GM21390 (cell line): ENCODE data around the gene ARNT2.

Experiments used
- ATAC-seq: cut with Tn5 transposase; IDR thresholded peaks from one replicate; pipeline ENCODE4 v1.9.1; 2021; ENCODE audit not compliant: unreplicated experiment

ARNT2 gene

GRCh38 chr15:80569656-80570055 is 165.5 kb downstream of the ARNT2 start:
- ATAC-seq: no peak

DNA sequence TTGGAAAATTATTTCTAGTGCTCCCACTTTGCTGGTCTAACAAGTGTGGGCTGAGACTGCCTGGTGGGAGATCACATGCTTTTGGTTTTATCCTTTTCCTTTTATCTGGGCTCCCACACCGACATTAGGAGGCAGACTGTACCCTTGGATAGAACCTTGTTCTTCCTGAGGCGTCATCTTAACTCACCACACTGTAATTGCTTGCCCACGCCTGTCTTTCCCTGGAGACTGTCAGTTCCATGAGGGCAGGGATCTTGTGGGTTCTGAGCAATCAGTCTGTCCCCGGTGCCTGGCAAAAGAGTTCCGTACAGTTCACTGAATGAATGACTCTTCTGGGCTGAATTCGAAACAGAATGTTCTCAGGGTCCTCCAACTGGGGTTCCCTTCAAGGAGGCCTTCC is 166.4 kb downstream of the ARNT2 start:
- no peak for ATAC-seq

DNA sequence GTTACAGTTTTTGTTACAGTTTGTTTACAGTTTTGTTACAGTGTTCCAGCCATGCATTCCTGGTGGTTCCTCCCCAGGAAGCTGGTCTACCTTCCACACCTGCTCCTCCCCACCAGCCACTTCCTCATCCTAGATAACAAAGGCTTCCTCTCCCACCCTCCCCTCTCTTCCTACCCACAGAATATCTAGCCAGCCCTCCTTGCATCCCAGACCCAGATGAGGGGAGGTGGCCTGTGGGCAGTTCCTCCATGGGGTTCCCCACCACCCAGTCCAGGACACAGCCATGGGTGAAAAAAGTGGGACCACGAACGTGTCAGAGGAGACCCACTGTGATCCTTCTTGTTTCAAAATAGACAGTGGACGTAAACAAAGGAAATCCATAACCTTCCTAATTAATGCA is 168.2 kb downstream of the ARNT2 start:
- no peak for ATAC-seq

DNA sequence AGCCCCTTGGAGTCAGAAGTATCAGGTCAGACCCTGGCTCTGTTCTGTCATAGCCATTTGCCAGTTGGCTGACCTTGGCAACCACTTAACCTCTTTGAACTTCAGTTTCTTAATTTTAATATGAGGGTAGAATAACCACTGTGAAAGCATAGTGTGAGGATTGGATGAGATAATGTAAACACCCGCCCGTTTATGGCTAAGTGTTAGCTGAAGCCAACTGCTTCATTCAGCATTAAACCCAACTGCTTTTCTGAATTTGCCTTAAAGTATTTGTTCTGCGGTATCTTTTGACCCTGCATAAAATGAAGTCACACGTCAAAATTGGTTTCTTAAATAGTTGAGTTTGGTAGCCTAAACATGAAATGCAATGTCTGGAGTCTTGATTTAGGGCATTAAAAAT is 169.4 kb downstream of the ARNT2 start:
- ATAC-seq: no peak

DNA sequence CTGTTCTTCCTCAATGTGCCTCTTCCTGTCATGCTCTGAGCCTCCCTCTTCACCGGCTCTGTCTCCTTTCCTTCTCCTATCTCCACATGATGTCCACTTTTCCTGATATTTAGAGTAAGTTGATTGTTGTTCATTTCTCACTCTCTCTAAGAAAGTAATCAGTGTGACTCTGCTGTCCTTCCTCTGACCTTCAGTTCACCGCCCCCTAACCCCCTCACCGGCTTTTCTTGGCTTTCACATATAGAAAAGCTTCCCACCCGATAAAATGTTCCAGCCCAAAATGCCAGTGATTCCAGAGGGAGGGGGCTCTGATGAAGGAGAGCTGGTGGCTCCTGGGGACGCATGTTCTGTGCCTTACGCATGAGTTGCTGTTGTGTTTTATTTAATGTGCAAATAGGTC is 170.4 kb downstream of the ARNT2 start:
- ATAC-seq: no peak

DNA sequence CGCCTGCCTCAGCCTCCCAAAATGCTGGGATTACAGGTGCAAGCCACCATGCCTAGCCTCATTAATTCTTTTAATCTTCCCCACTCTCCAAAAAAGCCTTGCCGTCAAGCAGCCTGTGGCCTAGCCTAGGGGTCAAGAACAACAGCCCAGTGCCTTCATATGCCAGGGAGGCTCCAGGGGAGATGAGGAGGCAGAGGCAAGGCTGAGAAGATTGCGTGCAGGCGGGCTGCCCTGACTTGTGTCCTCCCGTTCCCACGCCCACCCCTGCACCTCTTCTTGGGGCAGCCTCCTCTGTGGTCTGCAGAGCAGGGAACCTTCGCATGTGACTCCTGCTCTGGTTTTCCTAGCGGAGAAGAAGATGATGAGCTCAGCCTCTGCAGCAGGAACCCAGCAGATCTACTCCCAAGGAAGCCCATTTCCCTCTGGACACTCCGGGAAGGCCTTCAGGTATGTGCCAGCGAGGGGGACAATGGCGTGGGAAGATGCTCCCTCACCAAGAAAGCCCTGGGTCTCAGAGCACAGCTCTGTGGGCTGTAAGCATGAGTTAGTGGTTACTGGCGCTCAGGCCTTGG is 172.4 kb downstream of the ARNT2 start:
- no peak for ATAC-seq

DNA sequence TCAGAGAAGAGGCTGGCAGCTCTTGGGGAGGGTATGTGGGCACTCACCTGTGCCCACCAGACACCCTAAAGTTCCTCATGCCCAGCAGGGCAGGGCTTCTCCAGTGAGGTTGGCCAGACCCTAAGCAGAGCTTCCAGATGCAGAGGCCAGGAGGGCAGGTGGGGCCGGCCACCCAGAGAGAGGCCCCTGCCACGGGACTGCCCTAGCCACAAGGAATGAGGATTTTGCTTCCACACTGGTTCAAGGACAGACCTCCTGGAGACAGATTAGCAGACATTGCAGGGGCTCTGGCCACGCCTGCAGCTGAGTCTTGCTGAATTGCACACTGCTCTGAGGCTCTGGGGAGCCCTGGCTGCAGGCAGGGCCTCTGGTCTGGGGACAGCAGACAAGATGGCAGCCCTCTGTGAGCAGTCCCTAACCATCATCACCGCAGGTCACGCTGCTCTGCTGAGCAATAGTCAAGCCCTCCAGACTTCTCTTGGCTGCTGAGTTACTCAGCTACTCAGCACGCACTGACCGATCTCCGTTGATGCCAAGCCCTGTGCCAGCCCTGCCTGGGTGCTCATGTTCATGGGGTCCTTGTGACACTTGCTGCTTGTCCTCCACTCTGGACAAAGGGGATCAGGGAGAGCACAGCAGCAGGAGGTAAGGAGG is 173.5 kb downstream of the ARNT2 start:
- ATAC-seq: no peak

DNA sequence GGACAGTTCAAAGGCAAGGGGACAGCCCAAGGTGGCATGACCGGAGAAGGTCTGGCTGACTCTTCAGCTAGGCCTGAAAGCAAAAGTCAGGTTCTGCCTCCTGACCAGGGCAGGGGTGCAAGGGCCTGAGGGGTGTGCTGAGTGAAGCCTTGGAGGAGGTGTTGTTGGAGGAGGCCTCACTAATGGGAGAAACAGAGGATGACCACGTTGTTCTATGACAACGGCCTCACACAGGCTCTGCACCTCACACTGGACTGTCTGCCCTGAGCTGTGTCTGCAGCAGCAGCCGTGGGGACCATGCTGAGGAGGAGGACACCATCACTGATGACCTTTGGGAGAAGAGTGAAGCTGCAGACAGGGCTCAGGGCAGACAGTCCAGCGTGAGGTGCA is 174.0 kb downstream of the ARNT2 start:
- no peak for ATAC-seq

- no peak for ATAC-seq
These were observed 174.7 kb downstream of the ARNT2 start for GRCh38 chr15:80578871-80579270.

GRCh38 chr15:80579611-80580010 is 175.4 kb downstream of the ARNT2 start:
- ATAC-seq: no peak

- no peak for ATAC-seq
These were observed 175.9 kb downstream of the ARNT2 start for GRCh38 chr15:80580106-80580505.

DNA sequence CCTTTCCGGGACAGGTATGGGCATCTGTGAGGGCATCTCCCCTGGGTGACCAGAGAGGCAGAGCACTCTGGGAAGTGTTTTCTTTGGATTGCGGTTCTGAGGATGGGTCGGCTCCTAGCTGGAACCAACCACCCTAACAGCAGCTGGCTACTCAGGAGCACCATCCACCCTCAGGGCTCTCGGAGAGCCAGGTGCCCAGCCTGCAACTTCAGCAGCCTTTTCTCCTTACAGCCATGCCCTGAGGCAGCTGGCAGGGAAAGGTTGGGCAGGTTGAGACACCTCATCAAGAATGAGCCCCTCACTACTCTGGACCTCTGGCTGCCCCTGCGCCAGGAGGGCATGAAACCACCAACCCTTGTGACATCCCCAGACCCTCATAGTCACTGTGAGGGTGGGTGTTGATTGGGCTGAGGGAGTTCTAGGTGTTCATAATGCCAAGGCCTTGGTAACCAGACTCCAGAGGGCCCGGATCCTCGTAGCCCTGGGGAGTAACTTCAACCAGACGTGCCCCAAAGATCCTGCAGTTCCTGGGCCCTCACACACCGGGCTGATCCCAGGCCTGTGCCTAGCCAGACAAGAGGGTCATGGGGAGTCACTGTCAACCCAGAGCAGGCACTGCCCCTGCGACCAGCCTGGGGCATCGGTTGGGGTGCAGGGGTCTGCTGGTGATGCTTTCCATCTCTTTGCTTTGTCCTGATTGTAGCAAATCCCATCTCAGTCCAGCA is 176.5 kb downstream of the ARNT2 start:
- ATAC-seq: no peak

- ATAC-seq: no peak
These were observed 177.8 kb downstream of the ARNT2 start for GRCh38 chr15:80581976-80582375.

- ATAC-seq: no peak
These were observed 178.7 kb downstream of the ARNT2 start for GRCh38 chr15:80582816-80583423.

DNA sequence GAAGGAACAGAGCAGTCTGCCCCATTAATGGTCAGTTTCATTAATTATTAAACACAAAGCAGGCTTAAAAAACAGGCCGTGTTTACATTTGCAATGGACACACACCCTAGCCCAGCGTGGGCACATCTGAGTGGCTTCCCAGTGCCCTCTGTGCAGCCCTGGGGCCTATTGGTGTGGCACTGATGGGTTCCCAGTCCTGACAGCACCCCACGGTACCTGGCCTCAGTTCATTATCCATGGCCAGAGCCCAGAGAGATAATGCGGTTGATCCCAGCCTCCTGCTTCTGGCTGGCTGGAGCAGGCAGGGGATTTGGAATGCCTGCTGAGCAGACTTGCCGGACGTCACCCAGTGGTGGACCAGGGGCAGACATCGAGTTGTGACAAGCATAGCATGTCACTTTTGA is 180.4 kb downstream of the ARNT2 start:
- no peak for ATAC-seq

- ATAC-seq: no peak
These were observed 180.9 kb downstream of the ARNT2 start for GRCh38 chr15:80584973-80585525.

DNA sequence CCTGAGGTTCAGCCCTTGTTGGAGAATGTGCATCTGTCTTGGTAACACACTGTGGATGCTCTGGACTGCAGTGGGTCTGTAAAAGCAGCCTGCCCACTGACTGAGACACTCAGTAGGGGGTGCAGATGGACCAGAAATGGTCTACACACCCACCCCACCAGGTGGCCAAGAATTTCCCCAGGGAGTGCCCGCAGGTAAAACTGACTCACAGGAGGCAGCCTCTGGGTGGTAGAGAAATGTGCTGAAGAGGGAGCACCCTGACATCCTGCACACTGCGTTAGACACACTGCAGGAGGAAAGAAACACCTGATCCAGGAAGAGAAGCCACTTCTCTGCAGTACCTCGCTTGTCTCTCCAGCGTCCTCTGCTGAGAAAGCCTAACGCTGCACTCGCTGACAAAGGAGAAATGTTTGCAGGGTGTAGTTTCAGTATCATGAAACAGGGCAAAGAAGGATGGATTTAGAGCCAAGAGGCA is 181.4 kb downstream of the ARNT2 start:
- ATAC-seq: no peak

DNA sequence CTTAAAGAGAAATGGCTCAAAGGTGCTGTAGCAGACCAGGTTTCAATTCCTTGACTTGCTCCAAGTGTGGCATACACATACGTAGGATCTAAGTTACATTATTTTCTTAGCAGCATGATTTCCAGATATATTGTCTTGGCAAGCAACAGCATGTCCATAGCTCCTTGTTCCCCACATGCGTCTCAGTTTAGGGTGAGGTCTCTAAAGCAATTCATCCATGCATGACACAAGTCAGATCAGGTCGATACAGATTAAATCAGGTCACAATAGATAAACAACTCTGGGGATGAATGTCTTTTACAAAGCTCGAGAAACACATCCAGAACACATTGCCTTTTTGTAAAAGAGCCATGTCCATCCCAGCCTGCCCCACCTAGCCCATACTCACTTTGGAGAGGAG is 182.0 kb downstream of the ARNT2 start:
- no peak for ATAC-seq

- no peak for ATAC-seq
These were observed 182.8 kb downstream of the ARNT2 start for GRCh38 chr15:80587007-80587406.

- ATAC-seq: no peak
These were observed 183.8 kb downstream of the ARNT2 start for GRCh38 chr15:80587816-80588456.

DNA sequence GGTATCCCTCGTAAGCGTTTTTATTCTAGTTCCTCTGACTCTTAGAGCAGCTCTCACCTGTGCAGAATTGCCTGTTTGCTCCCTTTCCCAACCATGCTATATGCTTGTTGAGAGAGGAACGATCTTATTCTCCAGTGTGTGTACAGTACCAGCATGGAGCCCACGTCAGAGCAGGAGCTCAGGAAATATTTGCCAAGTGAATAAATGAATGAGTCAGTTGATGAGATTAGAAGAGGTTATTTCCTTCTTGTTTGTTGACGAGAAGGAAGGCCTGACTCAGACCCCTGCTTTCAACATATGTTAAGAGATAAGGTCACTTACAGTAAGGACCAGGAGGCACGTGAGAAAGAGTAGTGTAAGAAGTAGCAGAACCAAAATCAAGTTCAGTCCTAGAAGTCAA is 184.6 kb downstream of the ARNT2 start:
- no peak for ATAC-seq
